Measurements from ENCODE around the gene SORCS2.

DNA sequence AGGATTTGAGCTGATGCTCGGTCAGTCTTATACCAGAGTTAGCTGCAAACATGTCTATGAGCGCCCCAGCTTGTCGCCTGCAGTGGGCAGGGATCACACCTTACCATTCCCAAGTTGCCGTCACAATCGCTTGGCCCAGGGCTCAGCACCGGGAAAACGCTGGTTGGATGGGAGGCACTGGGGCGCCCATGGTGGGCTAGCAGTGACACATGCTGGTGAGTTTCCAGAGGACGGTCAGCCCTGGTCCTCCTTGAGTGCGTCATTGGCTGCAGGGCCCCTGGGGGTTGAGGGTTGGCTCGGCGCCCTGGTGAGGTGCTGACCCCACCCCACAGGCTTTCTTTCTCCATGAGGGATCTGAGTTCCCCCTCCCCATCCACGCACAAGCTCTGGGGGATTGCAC, 50.4 kb downstream of the SORCS2 start:
- TF ChIP-seq CTCF (IDR thresholded peaks at IDR 0.05) (no peak), EZH2 (IDR thresholded peaks at IDR 0.05) (no peak)

Measured in neural progenitor cell (in vitro differentiated cells).